Immature natural killer cell (primary cell): Measurements from ENCODE around the gene FBXW8. TPM values are rescaled to one million over a fixed set of nuclear protein-coding genes. Genes with fewer than 3 reads are reported as not detected.

Experiments used
- DNase-seq, 3 donors: peaks; one replicate each; pipeline ENCODE4 v3.0.0; 2022; ENCODE audit warnings: mixed read lengths in 1 of 3
- H3K27ac Mint-ChIP-seq, 6 donors: one replicate each; pipeline ENCODE4 v1.8.0; 2020; ENCODE audit warnings: mixed read lengths in 6 of 6, mild to moderate bottlenecking in 5 of 6, inconsistent platforms in 4 of 6, moderate library complexity in 3 of 6
- H3K27me3 Mint-ChIP-seq, 3 donors: one replicate each; pipeline ENCODE4 v1.8.0; 2020 to 2021; ENCODE audit warnings: low read depth in 3 of 3, mild to moderate bottlenecking in 3 of 3, mixed read lengths in 3 of 3, moderate library complexity in 3 of 3, inconsistent platforms in 1 of 3
- H3K36me3 Mint-ChIP-seq, 3 donors: one replicate each; pipeline ENCODE4 v1.8.0; 2020; ENCODE audit warnings: mixed read lengths in 3 of 3, inconsistent platforms in 2 of 3, mild to moderate bottlenecking in 2 of 3
- H3K4me1 Mint-ChIP-seq, 2 donors: one replicate each; pipeline ENCODE4 v1.8.0; 2020; ENCODE audit warnings: inconsistent platforms in 2 of 2, mild to moderate bottlenecking in 2 of 2, mixed read lengths in 2 of 2, moderate library complexity in 1 of 2
- H3K4me3 Mint-ChIP-seq, 5 donors: one replicate each; pipeline ENCODE4 v1.8.0; 2020; ENCODE audit warnings: mild to moderate bottlenecking in 5 of 5, mixed read lengths in 5 of 5, inconsistent platforms in 3 of 5, moderate library complexity in 3 of 5
- H3K9me3 Mint-ChIP-seq, 6 donors: one replicate each; pipeline ENCODE4 v1.8.0; 2020; ENCODE audit warnings: mild to moderate bottlenecking in 6 of 6, mixed read lengths in 6 of 6, inconsistent platforms in 4 of 6, moderate library complexity in 3 of 6
- polyA plus RNA-seq, 3 donors: library from polyadenylated mRNA; unstranded; fragments of 300-500 nt; fragmentation: Illumina TruSeq; gene quantifications; one replicate each; pipeline ENCODE4 v1.2.3, GENCODE V29; 2021

Gene FBXW8
- polyA plus RNA-seq, 3 donors from 2014 or later, result 6.6 to 11.6 (median 10.6) TPM

- no peaks in the 10 kb centered on the region for H3K4me1 Mint-ChIP-seq
- no peak for DNase-seq
- H3K4me3 Mint-ChIP-seq, result no peak overlapping the region
- H3K27ac Mint-ChIP-seq, result no peak overlapping the region
- H3K36me3 Mint-ChIP-seq, result peaks cover 36 to 67% (median 41%) of the 10 kb centered on the region in 3 donors
- H3K27me3 Mint-ChIP-seq, result peaks cover 0 to 3% (median 3%) of the 10 kb centered on the region in 3 donors
- peaks cover 0 to 2% (median 0%) of the 10 kb centered on the region in 6 donors for H3K9me3 Mint-ChIP-seq
These were observed 100.1 kb downstream of the FBXW8 start for GRCh38 chr12:117010693-117011451.

GRCh38 chr12:117011988-117012805 is 101.4 kb downstream of the FBXW8 start:
- Mint-ChIP-seq H3K4me1 (no peaks in the 10 kb centered on the region), H3K4me3 (no peak overlapping the region), H3K27ac (no peak overlapping the region), H3K27me3 (peaks cover 0 to 3% (median 3%) of the 10 kb centered on the region in 3 donors), H3K9me3 (peaks cover 0 to 2% (median 0%) of the 10 kb centered on the region in 6 donors), H3K36me3 (peaks cover 47 to 69% (median 50%) of the 10 kb centered on the region in 3 donors)
- DNase-seq, result no peak

- Mint-ChIP-seq H3K4me1 (no peaks in the 10 kb centered on the region), H3K27ac (no peak overlapping the region), H3K27me3 (peaks cover 0 to 3% (median 3%) of the 10 kb centered on the region in 3 donors), H3K4me3 (no peak overlapping the region), H3K36me3 (peaks cover 44 to 70% (median 47%) of the 10 kb centered on the region in 3 donors), H3K9me3 (peaks cover 0 to 2% (median 0%) of the 10 kb centered on the region in 6 donors)
- DNase-seq, result no peak
These were observed 103.0 kb downstream of the FBXW8 start for GRCh38 chr12:117013726-117014125.

- H3K27ac Mint-ChIP-seq, result no peak overlapping the region
- no peaks in the 10 kb centered on the region for H3K4me1 Mint-ChIP-seq
- H3K4me3 Mint-ChIP-seq, result no peak overlapping the region
- peaks cover 0 to 3% (median 3%) of the 10 kb centered on the region in 3 donors for H3K27me3 Mint-ChIP-seq
- no peak for DNase-seq
- H3K36me3 Mint-ChIP-seq, result peaks cover 44 to 74% (median 47%) of the 10 kb centered on the region in 3 donors
- peaks cover 0 to 2% (median 0%) of the 10 kb centered on the region in 6 donors for H3K9me3 Mint-ChIP-seq
These were observed 103.7 kb downstream of the FBXW8 start for GRCh38 chr12:117014342-117014887.

- H3K27me3 Mint-ChIP-seq, result peaks cover 0 to 3% (median 3%) of the 10 kb centered on the region in 3 donors
- peaks cover 40 to 73% (median 47%) of the 10 kb centered on the region in 3 donors for H3K36me3 Mint-ChIP-seq
- H3K4me1 Mint-ChIP-seq, result no peaks in the 10 kb centered on the region
- no peak overlapping the region for H3K4me3 Mint-ChIP-seq
- no peak for DNase-seq
- H3K27ac Mint-ChIP-seq, result no peak overlapping the region
- peaks cover 0 to 2% (median 0%) of the 10 kb centered on the region in 6 donors for H3K9me3 Mint-ChIP-seq
These were observed 105.1 kb downstream of the FBXW8 start for GRCh38 chr12:117015811-117016210.

- Mint-ChIP-seq H3K4me3 (no peak overlapping the region), H3K27me3 (peaks cover 0 to 6% (median 3%) of the 10 kb centered on the region in 3 donors), H3K4me1 (no peaks in the 10 kb centered on the region), H3K9me3 (peaks cover 0 to 2% (median 0%) of the 10 kb centered on the region in 6 donors), H3K36me3 (peaks cover 39 to 71% (median 40%) of the 10 kb centered on the region in 3 donors), H3K27ac (no peak overlapping the region)
- DNase-seq, result no peak
These were observed 107.1 kb downstream of the FBXW8 start for GRCh38 chr12:117017807-117018206.

- Mint-ChIP-seq H3K27me3 (peaks cover 0 to 6% (median 3%) of the 10 kb centered on the region in 3 donors), H3K36me3 (peaks cover 36 to 66% (median 37%) of the 10 kb centered on the region in 3 donors), H3K4me3 (no peak overlapping the region), H3K9me3 (peaks cover 0 to under 1% (median 0%) of the 10 kb centered on the region in 6 donors), H3K27ac (no peak overlapping the region), H3K4me1 (no peaks in the 10 kb centered on the region)
- no peak for DNase-seq
These were observed 107.5 kb downstream of the FBXW8 start for GRCh38 chr12:117018276-117018675.

GRCh38 chr12:117018685-117019084 is 107.9 kb downstream of the FBXW8 start:
- peaks cover 0 to 6% (median 3%) of the 10 kb centered on the region in 3 donors for H3K27me3 Mint-ChIP-seq
- H3K4me3 Mint-ChIP-seq, result no peak overlapping the region
- H3K9me3 Mint-ChIP-seq, result no peaks in the 10 kb centered on the region
- no peak overlapping the region for H3K27ac Mint-ChIP-seq
- H3K36me3 Mint-ChIP-seq, result peaks cover 34 to 64% (median 37%) of the 10 kb centered on the region in 3 donors
- DNase-seq, result no peak
- no peaks in the 10 kb centered on the region for H3K4me1 Mint-ChIP-seq

- Mint-ChIP-seq H3K4me3 (no peak overlapping the region), H3K4me1 (no peaks in the 10 kb centered on the region), H3K27me3 (peaks cover 0 to 3% (median 0%) of the 10 kb centered on the region in 3 donors), H3K27ac (no peak overlapping the region), H3K9me3 (no peaks in the 10 kb centered on the region), H3K36me3 (peaks cover 22 to 56% (median 26%) of the 10 kb centered on the region in 3 donors)
- DNase-seq, result no peak
These were observed 109.1 kb downstream of the FBXW8 start for GRCh38 chr12:117019866-117020265.

GRCh38 chr12:117020536-117021220 is 109.9 kb downstream of the FBXW8 start:
- Mint-ChIP-seq H3K36me3 (peaks cover 17 to 51% (median 18%) of the 10 kb centered on the region in 3 donors), H3K4me1 (peaks cover 2 to 4% of the 10 kb centered on the region in 2 donors)

GRCh38 chr12:117022465-117022864 is 111.7 kb downstream of the FBXW8 start:
- Mint-ChIP-seq H3K27ac (no peak overlapping the region), H3K4me1 (peaks cover 6 to 8% of the 10 kb centered on the region in 2 donors), H3K9me3 (no peaks in the 10 kb centered on the region), H3K4me3 (no peak overlapping the region), H3K27me3 (peaks cover 0 to 7% (median 0%) of the 10 kb centered on the region in 3 donors), H3K36me3 (peaks cover 3 to 38% (median 8%) of the 10 kb centered on the region in 3 donors)
- DNase-seq, result no peak

More at GRCh38 chr12:117020536-117021220, 109.9 kb downstream of the FBXW8 start:
- no peak overlapping the region for H3K4me3 Mint-ChIP-seq
- no peak for DNase-seq
- H3K27me3 Mint-ChIP-seq, result peaks cover 0 to 7% (median 0%) of the 10 kb centered on the region in 3 donors
- peak overlapping the region in 1 of 6 donors; percentile 20 for H3K27ac Mint-ChIP-seq
- H3K9me3 Mint-ChIP-seq, result no peaks in the 10 kb centered on the region

- Mint-ChIP-seq H3K4me1 (peaks cover 6 to 8% of the 10 kb centered on the region in 2 donors), H3K4me3 (no peak overlapping the region), H3K27me3 (peaks cover 0 to 9% (median 0%) of the 10 kb centered on the region in 3 donors), H3K36me3 (peaks cover 3 to 33% (median 11%) of the 10 kb centered on the region in 3 donors), H3K9me3 (no peaks in the 10 kb centered on the region), H3K27ac (no peak overlapping the region)
- DNase-seq, result no peak
These were observed 113.5 kb downstream of the FBXW8 start for GRCh38 chr12:117023998-117024960.
